ENCODE measurements around the gene SMIM21.

The SMIM21 gene

GRCh38 chr18:75421656-75422055 lies 5.8 kb downstream of the SMIM21 start:
- DNase-seq: no peak

GRCh38 chr18:75418293-75419005 lies 9.1 kb downstream of the SMIM21 start:
- no peak for DNase-seq

- DNase-seq: peak; percentile 1
Measured at GRCh38 chr18:75410611-75411010, 16.9 kb downstream of the SMIM21 start.

GRCh38 chr18:75409806-75410205 lies 17.7 kb downstream of the SMIM21 start:
- DNase-seq: no peak

GRCh38 chr18:75408554-75409506 lies 18.7 kb downstream of the SMIM21 start:
- DNase-seq: no peak

GRCh38 chr18:75407468-75408437 lies 19.8 kb downstream of the SMIM21 start:
- DNase-seq: no peak

GRCh38 chr18:75406491-75407445 lies 20.7 kb downstream of the SMIM21 start:
- DNase-seq: no peak

GRCh38 chr18:75405351-75405750 lies 22.2 kb downstream of the SMIM21 start:
- DNase-seq: no peak

GRCh38 chr18:75400366-75400765 lies 27.1 kb downstream of the SMIM21 start:
- DNase-seq: no peak

GRCh38 chr18:75395137-75395536 lies 32.4 kb downstream of the SMIM21 start:
- no peak for DNase-seq

GRCh38 chr18:75393721-75394120 lies 33.8 kb downstream of the SMIM21 start:
- DNase-seq: no peak

- DNase-seq: no peak
Measured at GRCh38 chr18:75392226-75392578, 35.3 kb downstream of the SMIM21 start.

GRCh38 chr18:75391279-75392225 lies 36.0 kb downstream of the SMIM21 start:
- DNase-seq: no peak

GRCh38 chr18:75390854-75391253 lies 36.6 kb downstream of the SMIM21 start:
- no peak for DNase-seq

GRCh38 chr18:75384144-75384543 lies 43.4 kb downstream of the SMIM21 start:
- DNase-seq: no peak

GRCh38 chr18:75378376-75379315 lies 48.9 kb downstream of the SMIM21 start:
- no peak for DNase-seq

GRCh38 chr18:75377926-75378325 lies 49.6 kb downstream of the SMIM21 start:
- no peak for DNase-seq

- no peak for DNase-seq
Measured at GRCh38 chr18:75377258-75377657, 50.2 kb downstream of the SMIM21 start.

GRCh38 chr18:75376004-75376403 lies 51.5 kb downstream of the SMIM21 start:
- no peak for DNase-seq
